ENCODE measurements around the gene CCL23. TPM values are rescaled to one million over a fixed set of nuclear protein-coding genes. Genes with fewer than 3 reads are reported as not detected.

Gene CCL23
- total RNA-seq, 1 experiment from 2014 or later: not detected

GRCh38 chr17:36048066-36048465, 30.3 kb upstream of the CCL23 start:
- Histone ChIP-seq H4K8ac (replicated peaks; ENCODE audit: insufficient read length, low read depth, low read length) (no peak overlapping the region), H2BK15ac (ENCODE audit: low read depth, low read length) (no peak overlapping the region), H3K4me2 (ENCODE audit: insufficient read depth, insufficient read length, low read length) (no peak overlapping the region), H3K79me1 (ENCODE audit: insufficient read depth, low read depth, low read length, poor library complexity, severe bottlenecking) (no peaks in the 10 kb centered on the region), H3K23me2 (ENCODE audit: insufficient read length, low read depth, low read length, poor library complexity, severe bottlenecking) (no peaks in the 10 kb centered on the region), H3K56ac (ENCODE audit: insufficient read length, low read depth, low read length) (no peak overlapping the region), H3K4ac (ENCODE audit: low read depth, low read length) (no peak overlapping the region), H4K5ac (ENCODE audit: insufficient read length, low read depth, low read length) (no peak overlapping the region), H3K18ac (ENCODE audit: insufficient read length, low read depth, low read length) (no peak overlapping the region), H3K27ac (ENCODE audit: insufficient read length, low read depth, low read length) (no peak overlapping the region), H3T11ph (ENCODE audit: low read length) (no peak overlapping the region), H3K79me2 (ENCODE audit: insufficient read depth, low read length) (no peaks in the 10 kb centered on the region), H3K27me3 (ENCODE audit: insufficient read depth, low read length) (no peaks in the 10 kb centered on the region), H4K91ac (ENCODE audit: insufficient read length, low read depth, low read length) (no peak overlapping the region), H3K9ac (ENCODE audit: extremely low read depth, insufficient read length, low read length) (no peak overlapping the region), H2BK20ac (ENCODE audit: low read depth, low read length, poor library complexity, severe bottlenecking) (no peak overlapping the region), H2BK12ac (ENCODE audit: insufficient read length, low read depth, low read length) (no peak overlapping the region), H3K4me1 (ENCODE audit: insufficient read depth, low read length) (no peaks in the 10 kb centered on the region), H3K23ac (ENCODE audit: insufficient read length, low read depth, low read length) (no peak overlapping the region), H2AK5ac (ENCODE audit: insufficient read length, low read length) (no peak overlapping the region), H3K14ac (ENCODE audit: insufficient read depth, low read length) (no peak overlapping the region), H2BK120ac (ENCODE audit: low read depth, low read length, poor library complexity, severe bottlenecking) (no peak overlapping the region), H3K9me3 (ENCODE audit: control insufficient read depth, low read depth, low read length) (no peaks in the 10 kb centered on the region), H2BK5ac (ENCODE audit: insufficient read length, low read length) (no peak overlapping the region), H4K20me1 (ENCODE audit: control insufficient read depth, insufficient read depth, insufficient read length) (no peaks in the 10 kb centered on the region), H2AFZ (ENCODE audit: low read length) (no peak overlapping the region)
- H3K9me3 Mint-ChIP-seq: peaks cover 48 to 62% of the 10 kb centered on the region in 2 experiments
- DNase-seq: no peak
- no peak overlapping the region for H3K4me3 Mint-ChIP-seq
- no peaks in the 10 kb centered on the region for H3K4me1 Mint-ChIP-seq
- WGBS (ENCODE audit: extremely low coverage, insufficient read length, low lambda C conversion rate): no CpG with 5 or more reads among the region's 2 CpGs
- no peak overlapping the region for H3K27ac Mint-ChIP-seq
- no peaks in the 10 kb centered on the region for H3K27me3 Mint-ChIP-seq (ENCODE audit: low read depth)
- peaks cover 0 to 5% (median 2%) of the 10 kb centered on the region in 3 experiments; a peak in 5 of 7 replicates for H3K36me3 Mint-ChIP-seq (ENCODE audit: insufficient read depth in 1 of 3, low read depth in 3 of 3)
- TF ChIP-seq CTCF (conservative IDR thresholded peaks at IDR 0.05): no peak
